M059J (cell line): ENCODE results near the gene RBBP8NL. TPM values are rescaled to one million over a fixed set of nuclear protein-coding genes. Genes with fewer than 3 reads are reported as not detected.

Source experiments
- DNase-seq: peaks from one replicate; pipeline ENCODE4 v3.0.0-alpha.2; 2012; ENCODE audit warnings: low read depth
- total RNA-seq: library from RNA; depleted of rRNA; stranded (reverse); fragments of >200 nt; shearing (Covaris generic); gene quantifications from 2 replicates; pipeline ENCODE4 v1.2.3, GENCODE V29; 2014

Gene RBBP8NL
- total RNA-seq, 1 experiment from 2014 or later = not detected

GRCh38 chr20:62461834-62462233 lies 34.5 kb upstream of the RBBP8NL start:
- DNase-seq = no peak

- DNase-seq = no peak
Measured at GRCh38 chr20:62461157-62461556, 33.8 kb upstream of the RBBP8NL start.

GRCh38 chr20:62460678-62461077 lies 33.3 kb upstream of the RBBP8NL start:
- DNase-seq = no peak

- DNase-seq = no peak
Measured at GRCh38 chr20:62459488-62459887, 32.1 kb upstream of the RBBP8NL start.

- no peak for DNase-seq
Measured at GRCh38 chr20:62458275-62459251, 31.2 kb upstream of the RBBP8NL start.

DNA sequence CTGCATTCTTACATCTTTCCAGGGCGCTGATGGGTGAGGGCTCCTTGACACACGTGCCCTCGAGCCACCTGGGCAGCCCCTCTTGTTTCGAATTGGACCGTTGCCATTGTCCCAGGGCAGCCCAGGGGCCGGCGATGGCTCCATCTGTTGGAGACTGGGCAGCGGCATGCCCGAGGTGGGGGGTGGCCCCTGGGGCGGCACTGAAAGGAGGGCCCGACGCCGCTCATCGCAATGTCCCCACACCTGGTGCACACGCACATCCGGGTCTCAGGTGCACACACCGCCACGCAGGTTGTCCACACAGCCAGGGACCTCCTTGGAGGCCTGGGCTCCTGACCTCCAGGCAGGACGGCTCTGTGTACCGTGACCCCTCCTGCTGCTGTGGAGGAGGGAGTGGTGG lies 30.5 kb upstream of the RBBP8NL start:
- DNase-seq = no peak

- no peak for DNase-seq
Measured at GRCh38 chr20:62457098-62457497, 29.8 kb upstream of the RBBP8NL start.

GRCh38 chr20:62455929-62456328 lies 28.6 kb upstream of the RBBP8NL start:
- DNase-seq = no peak

GRCh38 chr20:62454904-62455636 lies 27.7 kb upstream of the RBBP8NL start:
- no peak for DNase-seq

DNA sequence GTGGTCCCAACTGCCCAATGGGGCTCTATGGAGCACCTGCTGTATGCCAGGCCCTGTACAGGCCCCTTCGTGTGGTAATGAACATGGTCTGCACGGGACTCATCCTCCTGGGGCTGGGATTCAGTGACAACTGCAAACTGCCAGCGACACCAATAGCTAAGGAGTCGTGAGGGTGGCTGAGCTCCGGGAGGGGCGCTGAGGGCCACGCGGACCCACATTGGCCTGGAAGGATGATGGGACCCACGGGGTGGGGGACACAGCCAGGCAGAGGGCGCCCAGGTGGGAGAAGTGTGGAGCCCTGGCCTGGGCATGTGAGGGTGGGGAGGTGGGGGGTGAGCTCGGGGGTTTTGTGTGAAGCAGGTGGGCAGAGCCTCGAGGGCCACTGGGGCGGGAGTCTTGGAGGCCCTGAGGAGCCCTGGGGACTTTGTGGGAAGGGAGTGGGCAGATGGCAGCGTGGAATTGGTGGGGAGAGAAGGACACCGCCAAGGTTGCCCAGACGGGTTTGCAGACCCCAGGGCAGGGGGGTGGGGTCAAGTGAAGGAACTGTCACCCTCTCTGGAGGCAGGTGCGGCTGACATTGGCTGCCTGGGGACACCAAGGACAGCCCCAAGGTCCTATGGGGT lies 26.0 kb upstream of the RBBP8NL start:
- DNase-seq = no peak

DNA sequence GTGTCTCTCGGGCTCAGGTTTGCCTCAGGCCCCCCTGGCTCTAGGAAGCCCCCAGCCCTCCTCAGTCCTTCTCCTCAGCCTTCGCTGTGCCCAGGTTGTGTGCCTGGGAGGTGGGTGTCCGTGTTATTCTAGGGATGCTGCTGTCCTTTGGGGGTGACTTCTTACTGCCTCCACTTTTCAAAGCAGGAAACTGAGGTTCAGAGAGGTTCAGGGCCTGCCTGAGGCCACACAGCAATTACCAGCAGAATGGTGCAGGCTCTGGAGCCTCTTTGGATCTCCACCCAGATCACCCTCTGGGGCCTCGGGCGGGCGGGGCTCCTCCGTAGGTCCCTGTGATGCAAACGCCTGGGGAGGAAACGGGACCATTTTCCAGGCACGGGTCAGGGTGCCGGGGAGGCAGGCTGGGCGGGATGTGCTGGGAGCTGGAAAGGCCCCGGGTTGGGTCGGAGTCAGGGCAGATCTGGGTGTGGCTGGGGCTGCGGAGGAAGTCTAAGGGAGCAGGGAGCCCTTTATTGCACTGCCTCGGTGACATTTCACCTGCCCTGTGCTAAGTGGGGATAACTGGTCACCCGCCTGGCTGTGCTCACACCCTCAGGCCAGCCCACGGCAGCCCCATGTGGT lies 25.2 kb upstream of the RBBP8NL start:
- DNase-seq = no peak

DNA sequence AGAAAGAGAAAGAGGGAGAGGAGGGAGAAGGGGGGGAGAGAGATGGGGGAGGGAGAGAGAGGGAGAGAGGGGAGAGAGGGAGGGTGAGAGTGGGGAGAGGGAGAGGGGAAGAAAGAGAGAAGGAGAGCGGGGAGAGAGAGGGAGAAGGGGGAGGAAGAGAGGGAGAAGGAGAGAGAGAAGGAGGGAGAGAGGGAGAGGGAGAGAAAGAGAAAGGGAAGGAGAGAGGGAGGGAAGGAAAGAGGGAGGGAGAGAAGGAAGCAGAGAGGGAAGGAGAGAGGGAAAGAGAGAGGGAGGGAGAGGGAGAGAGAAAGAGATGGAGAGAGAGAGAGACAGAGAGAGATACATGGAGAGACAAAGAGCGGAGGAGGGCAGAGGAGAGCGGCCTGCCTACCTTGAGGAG lies 24.6 kb upstream of the RBBP8NL start:
- no peak for DNase-seq

- no peak for DNase-seq
Measured at GRCh38 chr20:62451156-62451767, 23.9 kb upstream of the RBBP8NL start.

DNA sequence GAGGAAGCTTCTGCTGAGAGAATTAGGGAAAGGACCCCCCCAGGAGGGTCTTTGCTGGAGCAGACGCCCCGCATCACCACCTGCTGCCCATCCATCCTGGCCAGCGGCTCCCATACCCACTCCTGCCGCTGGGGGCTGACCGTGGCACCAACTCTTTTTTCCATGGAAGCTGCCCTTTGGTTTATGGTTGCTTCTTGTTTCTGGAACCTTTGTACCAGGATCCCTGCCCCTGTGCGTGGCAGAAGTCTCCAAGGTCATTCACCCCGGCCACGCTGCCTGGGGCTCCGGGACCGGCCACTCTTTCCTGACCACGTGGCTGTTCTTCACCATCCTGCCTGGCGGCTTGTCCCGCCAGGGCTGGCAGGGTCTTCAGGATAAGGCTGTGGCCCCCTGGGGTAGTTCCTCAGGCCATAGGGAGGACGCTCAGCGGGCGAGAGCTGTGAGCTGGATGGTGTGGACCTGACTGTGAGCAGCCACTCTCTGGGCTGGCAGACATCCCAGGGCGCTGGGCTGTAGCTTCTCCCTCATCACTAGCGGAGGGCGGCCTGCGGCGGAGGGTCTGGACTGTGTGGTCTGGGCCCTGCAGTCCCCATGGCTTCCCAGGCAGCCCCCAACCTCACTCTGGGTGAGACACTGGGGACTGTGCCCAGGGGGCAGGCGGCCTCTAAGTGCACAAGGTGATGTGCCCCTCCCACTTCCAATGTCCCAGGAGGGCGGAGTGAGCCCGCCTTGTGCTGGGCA lies 22.8 kb upstream of the RBBP8NL start:
- no peak for DNase-seq

GRCh38 chr20:62448788-62449187 lies 21.4 kb upstream of the RBBP8NL start:
- no peak for DNase-seq

- DNase-seq = no peak
Measured at GRCh38 chr20:62448038-62448437, 20.7 kb upstream of the RBBP8NL start.

DNA sequence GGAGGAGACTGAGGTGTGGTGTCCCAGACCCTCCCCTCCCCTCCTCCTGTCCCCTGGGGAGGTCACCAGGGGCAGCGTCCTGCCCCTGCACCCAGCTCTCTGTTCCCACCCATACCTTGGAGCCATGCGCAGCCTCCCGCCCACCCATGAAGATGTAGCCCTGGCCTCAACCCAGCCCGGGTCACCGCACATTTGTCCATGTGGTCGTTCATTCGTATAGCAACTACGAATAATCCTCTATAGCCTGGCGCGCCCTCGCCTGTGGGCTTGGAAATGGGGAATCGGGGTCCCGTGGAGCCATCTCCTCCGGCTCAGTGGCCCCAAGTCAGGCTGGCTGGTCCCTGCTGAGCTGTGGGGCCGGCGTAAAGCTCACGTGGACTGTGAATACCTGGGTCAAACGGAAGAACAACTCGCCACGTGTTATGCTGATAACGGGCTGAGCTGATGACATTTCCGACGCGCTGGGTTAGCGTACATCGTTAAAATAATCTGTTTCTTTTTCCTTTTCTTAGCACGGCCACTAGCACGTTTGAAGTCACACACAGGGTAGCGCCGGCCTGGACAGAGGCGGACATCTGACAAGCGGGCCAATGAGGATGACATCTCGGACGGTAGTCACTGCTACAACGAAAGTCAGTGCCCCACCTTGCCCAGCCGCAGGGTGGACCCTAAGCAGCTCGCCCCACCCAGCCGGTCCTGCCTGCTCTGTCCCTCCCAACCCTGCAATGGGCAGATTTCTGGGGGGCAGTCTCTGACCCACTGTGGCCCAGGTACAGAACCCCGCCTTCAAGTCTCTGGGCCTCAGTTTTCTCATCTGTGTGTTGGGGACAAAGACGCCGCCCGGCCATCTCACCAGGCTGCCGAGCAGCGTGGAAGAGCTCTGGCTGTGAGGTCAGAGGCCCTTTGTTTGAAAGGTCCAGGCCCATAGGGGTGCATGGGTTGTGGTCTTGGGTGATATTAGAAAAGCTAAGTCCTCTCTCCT lies 19.8 kb upstream of the RBBP8NL start:
- no peak for DNase-seq

DNA sequence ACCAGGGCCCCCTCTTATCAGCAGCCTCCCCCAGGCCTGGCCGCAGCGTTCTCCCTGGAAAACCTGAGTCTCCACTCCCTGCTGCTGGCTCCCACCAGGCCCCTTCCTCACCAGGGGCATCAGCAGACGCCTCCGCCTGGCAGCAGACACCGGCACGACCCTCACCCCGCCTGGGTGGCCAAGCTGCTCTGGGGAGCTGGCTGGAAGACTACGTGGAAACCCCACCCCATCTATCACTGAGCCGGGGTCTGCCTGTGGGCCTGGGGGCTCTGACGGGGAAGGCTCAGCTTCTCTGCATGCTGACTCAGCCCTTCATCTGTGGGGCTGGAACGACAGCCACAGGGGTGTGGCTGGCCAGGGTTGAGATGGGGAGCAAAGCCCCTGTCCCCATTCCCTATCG lies 19.1 kb upstream of the RBBP8NL start:
- no peak for DNase-seq

DNA sequence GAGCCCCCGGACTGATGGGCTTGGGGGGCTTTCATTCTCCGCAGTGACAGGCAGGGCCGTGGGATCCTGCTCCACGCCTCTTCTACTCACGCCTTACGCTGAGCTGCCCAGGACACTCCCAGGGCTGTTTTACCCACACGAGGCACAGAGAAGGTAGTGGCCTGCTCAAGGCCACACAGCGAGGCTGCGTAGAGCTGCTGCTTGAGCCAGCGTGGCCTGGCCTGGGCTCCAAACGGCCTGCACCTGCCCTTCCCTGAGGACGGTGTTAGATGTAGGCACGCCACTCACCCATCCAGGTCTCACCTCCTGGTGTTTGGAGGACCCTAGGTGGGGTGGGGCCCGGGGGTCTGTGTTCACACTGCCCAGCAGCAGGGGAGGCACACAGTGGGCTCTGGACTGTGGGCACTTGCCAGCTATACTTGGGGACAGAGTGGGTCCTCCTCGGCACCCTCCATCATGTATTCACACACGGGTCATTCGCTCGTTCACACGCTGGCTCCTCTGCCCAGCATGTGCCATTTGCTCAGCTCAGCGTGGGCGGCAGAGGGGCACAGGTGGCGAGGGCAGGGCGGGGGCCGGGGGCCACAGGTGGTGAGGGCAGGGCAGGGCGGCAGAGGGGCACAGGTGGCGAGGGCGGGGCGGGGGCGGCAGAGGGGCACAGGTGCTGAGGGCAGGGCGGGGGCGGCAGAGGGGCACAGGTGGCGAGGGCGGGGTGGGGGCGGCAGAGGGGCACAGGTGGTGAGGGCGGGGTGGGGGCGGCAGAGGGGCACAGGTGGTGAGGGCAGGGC lies 18.4 kb upstream of the RBBP8NL start:
- DNase-seq = no peak
